Mucosa of descending colon (tissue), 3 donors: Measurements from ENCODE around the gene HERPUD1. TPM values are rescaled to one million over a fixed set of nuclear protein-coding genes. Genes with fewer than 3 reads are reported as not detected.
A peak's percentile ranks its signal among the peaks of the same experiment; 100 is the strongest.
"Not testable (repeated sequence)": the region's sequence is repeated elsewhere in the genome, so short reads cannot be mapped to it uniquely, and the experiment has no call there.

ENCODE experiments used
- ATAC-seq: fragments of 200-7000 bp; cut with Tn5 transposase; one replicate; pipeline ENCODE4 v1.9.1; 2020; ENCODE audit warnings: mild to moderate bottlenecking, moderate library complexity
- DNase-seq, 3 donors: peaks; one replicate each; pipeline ENCODE4 v3.0.0-alpha.2; 2020
- H3K36me3 ChIP-seq: fragments of 200-600 bp; one replicate; pipeline ENCODE4 v1.8.0; 2021; ENCODE audit warnings: low read depth, mild to moderate bottlenecking
- H3K4me1 ChIP-seq: fragments of 200-600 bp; one replicate; pipeline ENCODE4 v1.8.0; 2021; ENCODE audit warnings: low read depth, mild to moderate bottlenecking
- H3K4me3 ChIP-seq: fragments of 200-600 bp; one replicate; pipeline ENCODE4 v1.8.0; 2021; ENCODE audit warnings: mild to moderate bottlenecking
- H3K9me3 ChIP-seq: fragments of 200-600 bp; one replicate; pipeline ENCODE4 v1.8.0; 2021; ENCODE audit warnings: mild to moderate bottlenecking
- CTCF ChIP-seq: fragments of 200-600 bp; IDR thresholded peaks from one replicate; pipeline ENCODE4 v1.8.0; 2022; ENCODE audit warnings: antibody characterized with exemption, mild to moderate bottlenecking
- intact Hi-C, 2 donors: fragments of 100-400 bp; cut with DNase I in 1 of 2; cut with micrococcal nuclease in 1 of 2; formaldehyde crosslinking; loops; one replicate each; pipeline versions ENCODE4 v1.11.0 to v1.11.1; 2022; cut with DNase I, micrococcal nuclease
- long read RNA-seq, 2 donors: library from polyadenylated mRNA; unstranded; transcript quantifications; one replicate each; pipeline ENCODE4 v2.0.0, GENCODE V29; 2019 to 2021
- total RNA-seq, 3 donors: library from RNA; stranded (reverse); fragmentation: NEBNext Ultra II Directional in 2 of 3; extraction: Animal tissue kit (Norgen Biotek cat#: 25700) in 2 of 3; gene quantifications; one replicate each; pipeline versions ENCODE4 v1.2.1 to v1.2.4, GENCODE V29; 2021 to 2023
- donor health status: DM: no; HTN: no; CAD: no; lungs with moderate emphysema.
- donor health status: DM: no; HTN: no; CAD: no.
- donor health status: DM: no; HTN: yes; CAD: no.

The HERPUD1 gene
- 100 to 1,000 TPM; 130 to 165 (median 159) TPM for total RNA-seq
- long read RNA-seq, donor 1, transcript HERPUD1-201 (8 exons, 1,862 nt), result minor isoform, 16 of 183 reads
- long read RNA-seq, donor 1, transcript HERPUD1-204 (8 exons, 2,946 nt), result major isoform, 149 of 183 reads
- long read RNA-seq, donor 1, partial matches to known transcripts, result 6 of 183 reads
- long read RNA-seq, donor 1, other reads (novel, unspliced or antisense), result 9 of 183 reads
- long read RNA-seq, donor 2, transcript HERPUD1-201 (8 exons, 1,862 nt), result minor isoform, 7 of 175 reads
- long read RNA-seq, donor 2, transcript HERPUD1-204 (8 exons, 2,946 nt), result major isoform, 156 of 175 reads
- long read RNA-seq, donor 2, partial matches to known transcripts, result 1 of 175 reads
- long read RNA-seq, donor 2, other reads (novel, unspliced or antisense), result 8 of 175 reads

- H3K36me3 ChIP-seq, result peaks cover 14% of the 10 kb centered on the region
- peaks cover 20% of the 10 kb centered on the region for H3K4me1 ChIP-seq
- peak within 1 kb of the TSS; percentile 100 for H3K4me3 ChIP-seq
- no peaks in the 10 kb centered on the region for H3K9me3 ChIP-seq
- intact Hi-C loops, result no loop called here
- DNase-seq (peak; percentile 97 to 100 (median 99)), ATAC-seq (peak; percentile 92)
- no peak for TF ChIP-seq CTCF
Observed at GRCh38 chr16:56931892-56932720, at the start of gene HERPUD1. TSS of gene HERPUD1 (plus strand) at chr16:56932142. CDS start at chr16:56932245, 103 bp downstream.

- H3K36me3 ChIP-seq, result no peaks in the 10 kb centered on the region
- H3K4me3 ChIP-seq, result no peak overlapping the region
- intact Hi-C loops, result no loop called here
- ATAC-seq, result no peak
- DNase-seq, result no peak
- H3K9me3 ChIP-seq, result no peaks in the 10 kb centered on the region
- H3K4me1 ChIP-seq, result no peaks in the 10 kb centered on the region
- no peak for TF ChIP-seq CTCF
Observed at GRCh38 chr16:56883586-56883985, 48.4 kb upstream of the HERPUD1 start.

- no peaks in the 10 kb centered on the region for H3K4me1 ChIP-seq
- no peak overlapping the region for H3K4me3 ChIP-seq
- intact Hi-C loops, result no loop called here
- TF ChIP-seq CTCF, result no peak
- no peaks in the 10 kb centered on the region for H3K9me3 ChIP-seq
- ATAC-seq (no peak), DNase-seq (no peak)
- H3K36me3 ChIP-seq, result no peaks in the 10 kb centered on the region
Observed at GRCh38 chr16:56884026-56884582, 47.8 kb upstream of the HERPUD1 start.

- intact Hi-C loops, H3K4me3 ChIP-seq, H3K9me3 ChIP-seq, H3K4me1 ChIP-seq, DNase-seq, ATAC-seq, H3K36me3 ChIP-seq: not testable (repeated sequence)
Observed at GRCh38 chr16:56884929-56885328, 47.0 kb upstream of the HERPUD1 start.

- no peaks in the 10 kb centered on the region for H3K36me3 ChIP-seq
- no peak for DNase-seq
- intact Hi-C loops, result no loop called here
- H3K4me3 ChIP-seq, result no peak overlapping the region
- no peak for TF ChIP-seq CTCF
- no peaks in the 10 kb centered on the region for H3K9me3 ChIP-seq
- no peaks in the 10 kb centered on the region for H3K4me1 ChIP-seq
- no peak for ATAC-seq
Observed at GRCh38 chr16:56885446-56886162, 46.3 kb upstream of the HERPUD1 start.
